H1 (cell line): ENCODE data around the gene LGALS1. TPM values are rescaled to one million over a fixed set of nuclear protein-coding genes. Genes with fewer than 3 reads are reported as not detected.
A peak's percentile ranks its signal among the peaks of the same experiment; 100 is the strongest.

Experiments
- CTCF ChIA-PET: fragments of 300-600 bp; sonication (Branson Sonifier 250); formaldehyde crosslinking; loops from one replicate; lab custom pipeline; 2021; ENCODE audit not compliant: partially characterized antibody; lab: Charles Lee
- POLR2A ChIA-PET: fragments of 300-600 bp; sonication (Branson Sonifier 250); formaldehyde crosslinking; loops from one replicate; lab custom pipeline; 2021; ENCODE audit warnings: inconsistent platforms; ENCODE audit not compliant: partially characterized antibody; lab: Charles Lee
- DNase-seq, 2 experiments: peaks; one replicate each; pipeline versions ENCODE4 v3.0.0 to v3.0.0-alpha.2; 2010 to 2022; ENCODE audit warnings: low spot score in 2 of 2, low read depth in 1 of 2, mixed read lengths in 1 of 2
- FAIRE-seq: peaks from 2 replicates; lab custom pipeline; 2011; peaks lifted over from hg19 to GRCh38; lab: Jason Lieb, UNC
- H2AFZ ChIP-seq: 2 replicates; pipeline ENCODE4 v1.8.1; 2012; ENCODE audit warnings: low read length, inconsistent platforms
- H2AK5ac ChIP-seq: 2 replicates; pipeline ENCODE4 v1.6.1; 2013; ENCODE audit warnings: low read depth, low read length
- H2BK120ac ChIP-seq: replicated peaks from 2 replicates; pipeline ENCODE3; 2013; ENCODE audit warnings: low read depth, low read length, inconsistent platforms
- H2BK12ac ChIP-seq: 2 replicates; pipeline ENCODE4 v1.6.1; 2013; ENCODE audit warnings: low read depth, low read length
- H2BK15ac ChIP-seq: 2 replicates; pipeline ENCODE4 v1.6.1; 2013; ENCODE audit warnings: low read length
- H2BK20ac ChIP-seq: 2 replicates; pipeline ENCODE4 v1.6.1; 2013; ENCODE audit warnings: low read length
- H2BK5ac ChIP-seq: 2 replicates; pipeline ENCODE4 v1.6.1; 2013; ENCODE audit warnings: low read depth, low read length
- H3K14ac ChIP-seq: 2 replicates; pipeline ENCODE4 v1.6.1; 2013; ENCODE audit warnings: inconsistent platforms; ENCODE audit not compliant: insufficient read length
- H3K18ac ChIP-seq: 2 replicates; pipeline ENCODE4 v1.6.1; 2013; ENCODE audit warnings: low read length; ENCODE audit errors: extremely low read depth
- H3K23ac ChIP-seq: 2 replicates; pipeline ENCODE4 v1.6.1; 2013; ENCODE audit warnings: inconsistent platforms; ENCODE audit not compliant: insufficient read length
- H3K23me2 ChIP-seq: 2 replicates; pipeline ENCODE4 v1.6.1; 2013; ENCODE audit warnings: low read depth, low read length
- H3K27ac ChIP-seq: 2 replicates; pipeline ENCODE4 v1.6.1; 2011; ENCODE audit warnings: low read depth, low read length, inconsistent platforms
- H3K27me3 ChIP-seq, 4 experiments: replicated peaks in 1 of 4; 1 replicate in 1 of 4; 2 replicates in 3 of 4; pipeline versions ENCODE4 v1.6.1 to v1.8.1; 2011 to 2013; ENCODE audit warnings: low read length in 3 of 4, mild to moderate bottlenecking in 3 of 4, inconsistent platforms in 2 of 4, mixed read lengths in 2 of 4, moderate library complexity in 1 of 4; ENCODE audit not compliant: control insufficient read depth in 3 of 4, insufficient read depth in 3 of 4; ENCODE audit errors: extremely low read depth in 1 of 4
- H3K36me3 ChIP-seq, 4 experiments: 2 replicates each; pipeline versions ENCODE4 v1.6.1 to v1.8.1; 2011 to 2013; ENCODE audit warnings: mild to moderate bottlenecking in 4 of 4, low read length in 3 of 4, moderate library complexity in 2 of 4, control low read depth in 1 of 4, inconsistent platforms in 1 of 4; ENCODE audit not compliant: insufficient read depth in 4 of 4, control insufficient read depth in 2 of 4
- H3K4ac ChIP-seq: replicated peaks from 2 replicates; pipeline ENCODE3; 2013; ENCODE audit warnings: low read length, low read depth, mixed read lengths, inconsistent platforms; ENCODE audit not compliant: insufficient read length
- H3K4me1 ChIP-seq, 4 experiments: replicated peaks in 1 of 4; 1 replicate in 1 of 4; 2 replicates in 3 of 4; pipeline versions ENCODE4 v1.6.1 to v1.8.1; 2011 to 2013; ENCODE audit warnings: low read length in 3 of 4, inconsistent platforms in 2 of 4, mixed read lengths in 1 of 4; ENCODE audit not compliant: insufficient read depth in 4 of 4, control insufficient read depth in 3 of 4
- H3K4me2 ChIP-seq, 2 experiments: 2 replicates each; pipeline versions ENCODE4 v1.6.1 to v1.8.1; 2011 to 2013; ENCODE audit warnings: low read depth in 2 of 2, low read length in 2 of 2, control low read depth in 1 of 2, inconsistent platforms in 1 of 2, mild to moderate bottlenecking in 1 of 2; ENCODE audit not compliant: insufficient read depth in 1 of 2
- H3K4me3 ChIP-seq, 4 experiments: fragments of 200-600, 300-600 bp in 1 of 4; sonication (generic), shearing (Covaris generic), sonication (Bioruptor Twin) in 1 of 4; 2 replicates each; pipeline versions ENCODE4 v1.5.1 to v1.8.1; 2011 to 2016; ENCODE audit warnings: low read length in 4 of 4, low read depth in 3 of 4, control low read depth in 2 of 4, inconsistent platforms in 2 of 4, mild to moderate bottlenecking in 2 of 4, mixed read lengths in 1 of 4, moderate library complexity in 1 of 4; ENCODE audit not compliant: insufficient read depth in 2 of 4; ENCODE audit errors: extremely low read depth in 1 of 4
- H3K56ac ChIP-seq: replicated peaks from 2 replicates; pipeline ENCODE3; 2013; ENCODE audit warnings: low read depth, mild to moderate bottlenecking, mixed read lengths, low read length, inconsistent platforms; ENCODE audit not compliant: insufficient read length
- H3K79me1 ChIP-seq: 2 replicates; pipeline ENCODE4 v1.6.1; 2013; ENCODE audit warnings: low read depth, low read length, control low read depth
- H3K79me2 ChIP-seq, 2 experiments: 2 replicates each; pipeline versions ENCODE4 v1.6.1 to v1.8.1; 2012 to 2013; ENCODE audit warnings: low read length in 2 of 2, mild to moderate bottlenecking in 2 of 2, inconsistent platforms in 1 of 2; ENCODE audit not compliant: insufficient read depth in 2 of 2, control insufficient read depth in 1 of 2
- H3K9ac ChIP-seq, 4 experiments: replicated peaks in 1 of 4; 1 replicate in 1 of 4; 2 replicates in 3 of 4; pipeline versions ENCODE4 v1.6.1 to v1.8.1; 2011 to 2013; ENCODE audit warnings: low read depth in 3 of 4, low read length in 3 of 4, control low read depth in 2 of 4, mild to moderate bottlenecking in 2 of 4, moderate library complexity in 2 of 4, inconsistent platforms in 1 of 4; ENCODE audit errors: extremely low read depth in 1 of 4
- H3K9me3 ChIP-seq, 2 experiments: 2 replicates each; pipeline versions ENCODE4 v1.6.1 to v1.8.1; 2012 to 2013; ENCODE audit warnings: mild to moderate bottlenecking in 2 of 2, moderate library complexity in 2 of 2, control low read depth in 1 of 2, inconsistent platforms in 1 of 2, low read depth in 1 of 2, low read length in 1 of 2, mixed read lengths in 1 of 2; ENCODE audit not compliant: insufficient read depth in 2 of 2
- H4K20me1 ChIP-seq, 2 experiments: replicated peaks in 1 of 2; 2 replicates each; pipeline versions ENCODE3 to v1.8.1; 2011 to 2013; ENCODE audit warnings: inconsistent platforms in 2 of 2, low read length in 2 of 2, mild to moderate bottlenecking in 1 of 2; ENCODE audit not compliant: insufficient read depth in 2 of 2, control insufficient read depth in 1 of 2
- H4K5ac ChIP-seq: 2 replicates; pipeline ENCODE4 v1.6.1; 2013; ENCODE audit warnings: low read length, low read depth, mixed read lengths, inconsistent platforms; ENCODE audit not compliant: insufficient read length
- H4K8ac ChIP-seq: 2 replicates; pipeline ENCODE4 v1.8.0; 2013; ENCODE audit warnings: mild to moderate bottlenecking, moderate library complexity, low read length, inconsistent platforms; ENCODE audit not compliant: insufficient read depth; ENCODE audit errors: extremely low read depth
- H4K91ac ChIP-seq: replicated peaks from 2 replicates; pipeline ENCODE3; 2013; ENCODE audit warnings: low read length, mixed read lengths, inconsistent platforms; ENCODE audit not compliant: insufficient read length
- ASH2L ChIP-seq: fragments of 200-600, 300-600 bp; sonication (generic); IDR thresholded peaks from one replicate; pipeline ENCODE4 v1.7.1; 2017; ENCODE audit warnings: low read length
- BACH1 ChIP-seq: IDR thresholded peaks from 2 replicates; pipeline ENCODE4 v1.6.1; 2012; ENCODE audit warnings: low read length, improper control_type of control experiment
- CREB1 ChIP-seq: IDR thresholded peaks from 2 replicates; pipeline ENCODE4 v1.6.1; 2012; ENCODE audit warnings: inconsistent platforms
- HDAC2 ChIP-seq, 2 experiments: fragments of 300-600 bp in 1 of 2; sonication (generic) in 1 of 2; IDR thresholded peaks; 2 replicates each; pipeline ENCODE4 v1.6.1; 2011 to 2012; ENCODE audit warnings: low read depth in 2 of 2, low read length in 2 of 2, mild to moderate bottlenecking in 2 of 2, moderate library complexity in 2 of 2, borderline replicate concordance in 1 of 2, inconsistent platforms in 1 of 2
- KDM1A ChIP-seq: fragments of 200-600, 300-600 bp; sonication (generic); IDR thresholded peaks from 2 replicates; pipeline ENCODE4 v1.7.1; 2016; ENCODE audit warnings: mild to moderate bottlenecking, low read length, borderline replicate concordance
- WGBS, 2 experiments: shearing (Covaris generic) in 1 of 2; methylation state at CpG; one replicate each; pipeline versions ENCODE4 v1.1.6 to v1.1.7; 2013 to 2015; ENCODE audit warnings: low lambda C conversion rate in 2 of 2, mixed read lengths in 2 of 2, inconsistent platforms in 1 of 2, low coverage in 1 of 2, missing lambda C conversion rate in 1 of 2; ENCODE audit not compliant: insufficient replicate concordance in 2 of 2, insufficient coverage in 1 of 2, insufficient read length in 1 of 2; ENCODE audit errors: extremely low coverage in 1 of 2, missing lambda C conversion rate in 1 of 2; 5-methylcytosine and 5-hydroxymethylcytosine counted together
- polyA plus RNA-seq, 7 experiments: library from polyadenylated mRNA; depleted of rRNA in 3 of 7; stranded (reverse) in 5 of 7; unstranded in 2 of 7; fragments of >200 nt in 5 of 7; fragments of 200-250 nt in 2 of 7; gene quantifications; 1 replicate in 5 of 7; 2 replicates in 1 of 7; 4 replicates in 1 of 7; pipeline versions ENCODE4 v1.2.1 to v1.2.3, GENCODE V29; 2011 to 2013; ENCODE audit warnings: missing spikeins in 2 of 7, mixed read lengths in 2 of 7
- total RNA-seq: library from RNA; stranded (reverse); fragmentation: NEBNext Ultra II Directional; extraction: Animal tissue kit (Norgen Biotek cat#: 25700); gene quantifications from 2 replicates; pipeline ENCODE4 v1.2.1, GENCODE V29; 2021
- TF ChIP-seq, protein P1 (sequence below), 3 experiments: IDR thresholded peaks; 1 replicate in 2 of 3; 2 replicates in 1 of 3; pipeline versions ENCODE4 v1.5.1 to v1.6.1; 2011; ENCODE audit warnings: low read length in 3 of 3, mild to moderate bottlenecking in 3 of 3, inconsistent platforms in 2 of 3, low read depth in 1 of 3, moderate library complexity in 1 of 3; ENCODE audit not compliant: insufficient read depth in 1 of 3; ENCODE audit errors: control extremely low read depth in 1 of 3

The LGALS1 gene
- total and polyA plus RNA-seq, 2 of the 8 experiments (the other 6 are each of a cell fraction or from before 2014, with no cell fraction given), result 12.0 to 92.4 TPM

DNA sequence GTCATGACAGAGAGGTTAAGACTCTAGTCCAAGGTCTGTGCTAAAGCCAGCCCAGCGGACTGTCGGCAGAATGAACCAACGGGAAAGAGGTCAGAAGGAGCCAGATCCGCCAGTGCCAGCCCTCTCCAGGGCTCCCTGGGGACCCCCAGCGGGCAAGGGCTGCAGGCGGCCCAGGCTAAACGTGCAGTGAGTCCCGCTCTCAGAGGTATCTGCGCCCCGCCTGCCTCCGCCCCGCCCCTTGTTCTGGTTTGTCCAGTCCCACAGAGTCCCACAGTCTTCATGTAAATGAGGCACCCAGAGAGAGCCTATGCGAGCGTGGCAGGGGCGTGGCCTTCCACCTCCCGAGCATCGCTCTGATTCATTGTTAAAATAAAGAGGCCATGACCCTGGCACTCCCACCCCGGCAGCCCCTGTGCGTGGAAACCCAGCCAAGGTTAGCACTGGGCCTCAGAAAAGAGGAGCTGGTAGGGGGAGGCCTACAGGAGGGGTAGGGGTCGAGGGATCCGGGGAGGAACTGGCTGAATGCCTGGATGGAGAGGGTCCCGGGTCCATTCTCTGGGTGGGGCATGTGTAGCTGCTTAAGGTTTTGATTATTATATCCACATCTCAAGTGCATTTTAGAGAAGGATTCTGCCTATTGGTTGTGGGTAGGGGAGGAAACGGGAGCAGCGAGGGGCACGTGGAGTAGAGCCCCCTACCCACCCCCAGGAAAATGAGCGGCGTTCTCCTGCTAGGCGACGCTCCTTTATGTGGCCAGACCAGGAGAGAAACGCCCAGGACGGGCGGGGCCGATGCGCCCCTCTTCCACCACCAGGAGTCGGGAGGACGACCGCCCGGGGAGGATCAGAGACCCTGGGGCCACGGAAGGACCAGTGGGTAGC is 21.5 kb downstream of the LGALS1 start, which contains the start of gene TRIOBP:
TRIOBP (plus strand) TSS at position 392 of the 881 bp plus-strand sequence. CDS start 4,318 bp downstream, outside the sequence.
- Histone ChIP-seq H2BK120ac (no peak within 1 kb of the TSS), H4K8ac (peak within 1 kb of the TSS; percentile 60), H3K27ac (peak within 1 kb of the TSS; percentile 31), H3K14ac (no peak within 1 kb of the TSS), H3K27me3 (no peaks in the 10 kb centered on the region), H2AK5ac (no peak within 1 kb of the TSS), H2BK12ac (peak within 1 kb of the TSS; percentile 68; the same call in 1 of the 2 replicates), H3K23ac (no peak within 1 kb of the TSS), H3K4me1 (peaks cover 0 to 4% (median 0%) of the 10 kb centered on the region in 4 experiments; a peak in 2 of 7 replicates), H4K5ac (peak within 1 kb of the TSS; percentile 71), H2BK20ac (no peak within 1 kb of the TSS), H3K56ac (no peak within 1 kb of the TSS), H4K20me1 (peaks cover 0 to 4% of the 10 kb centered on the region in 2 experiments), H3K4me3 (peak within 1 kb of the TSS; percentile 52 to 76 (median 72)), H3K23me2 (peaks cover 6% of the 10 kb centered on the region; the same call in 1 of the 2 replicates), H2BK15ac (0 out of 2 replicates have a peak within 1 kb of the TSS, but pooled peaks have one; percentile 88), H4K91ac (no peak within 1 kb of the TSS), H3K4ac (peak within 1 kb of the TSS; percentile 64), H3K36me3 (peaks cover 2 to 21% (median 10%) of the 10 kb centered on the region in 4 experiments; a peak in 6 of 8 replicates), H3K9ac (peak within 1 kb of the TSS in 3 of 4 experiments; percentile 58 to 66 (median 63); a peak in 6 of 7 replicates), H3K79me1 (no peaks in the 10 kb centered on the region; the same call in none of the 2 replicates), H3K18ac (peak within 1 kb of the TSS; percentile 90), H2AFZ (0 out of 2 replicates have a peak within 1 kb of the TSS, but pooled peaks have one; percentile 13), H3K79me2 (no peaks in the 10 kb centered on the region), H3K9me3 (no peaks in the 10 kb centered on the region), H3K4me2 (peak within 1 kb of the TSS; percentile 71 to 90), H2BK5ac (peak within 1 kb of the TSS; percentile 86; the same call in 1 of the 2 replicates)
- DNase-seq (peak; percentile 92 to 97), FAIRE-seq (peak; percentile 92)
- ChIA-PET CTCF (interaction anchor here (0.8 to 7.3 kb wide), 18 partner anchors 10 to 138 kb away, joined by 3 to 37 read pairs (median 5); partner anchors contain the start of genes LGALS1, NOL12 and PDXP), POLR2A (interaction anchor here (0.6 to 4.8 kb wide), 24 partner anchors 10 to 110 kb away, joined by 3 to 30 read pairs (median 4); partner anchors contain the start of genes GGA1, NOL12, PDXP and SH3BP1)
- WGBS, 2 experiments, result 2% methylated on average over 36 of the region's 39 CpGs; no CpG with 5 or more reads in 1 of the 2 experiments
- TF ChIP-seq HDAC2 (IDR thresholded peaks at IDR 0.05; ENCODE audit: borderline replicate concordance in 1 of 2, low read depth in 2 of 2, low read length in 2 of 2), result peak; percentile 23 to 46; a peak in 1 of 4 replicates
- no peak for TF ChIP-seq CREB1
- TF ChIP-seq, protein P1, sequence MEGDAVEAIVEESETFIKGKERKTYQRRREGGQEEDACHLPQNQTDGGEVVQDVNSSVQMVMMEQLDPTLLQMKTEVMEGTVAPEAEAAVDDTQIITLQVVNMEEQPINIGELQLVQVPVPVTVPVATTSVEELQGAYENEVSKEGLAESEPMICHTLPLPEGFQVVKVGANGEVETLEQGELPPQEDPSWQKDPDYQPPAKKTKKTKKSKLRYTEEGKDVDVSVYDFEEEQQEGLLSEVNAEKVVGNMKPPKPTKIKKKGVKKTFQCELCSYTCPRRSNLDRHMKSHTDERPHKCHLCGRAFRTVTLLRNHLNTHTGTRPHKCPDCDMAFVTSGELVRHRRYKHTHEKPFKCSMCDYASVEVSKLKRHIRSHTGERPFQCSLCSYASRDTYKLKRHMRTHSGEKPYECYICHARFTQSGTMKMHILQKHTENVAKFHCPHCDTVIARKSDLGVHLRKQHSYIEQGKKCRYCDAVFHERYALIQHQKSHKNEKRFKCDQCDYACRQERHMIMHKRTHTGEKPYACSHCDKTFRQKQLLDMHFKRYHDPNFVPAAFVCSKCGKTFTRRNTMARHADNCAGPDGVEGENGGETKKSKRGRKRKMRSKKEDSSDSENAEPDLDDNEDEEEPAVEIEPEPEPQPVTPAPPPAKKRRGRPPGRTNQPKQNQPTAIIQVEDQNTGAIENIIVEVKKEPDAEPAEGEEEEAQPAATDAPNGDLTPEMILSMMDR (IDR thresholded peaks at IDR 0.05; ENCODE audit: control extremely low read depth in 1 of 3, insufficient read depth in 1 of 3, low read depth in 1 of 3, low read length in 3 of 3), result peak; percentile 42 to 51 (median 49); a peak in 3 of 4 replicates
- TF ChIP-seq BACH1, result peak; percentile 47
- TF ChIP-seq ASH2L, result no peak
- TF ChIP-seq KDM1A, result 0 out of 2 replicates have a peak, but pooled peaks have one; percentile 21
